ENCODE measurements around the gene SMYD3. TPM values are rescaled to one million over a fixed set of nuclear protein-coding genes. Genes with fewer than 3 reads are reported as not detected.

Gene SMYD3
- total and polyA plus RNA-seq, 8 donors: 20.4 to 35.1 (median 24.3) TPM

- Histone ChIP-seq H3K27ac (no peak overlapping the region), H3K9me3 (no peaks in the 10 kb centered on the region), H3K4me3 (no peak overlapping the region), H3K36me3 (no peaks in the 10 kb centered on the region), H3K27me3 (no peaks in the 10 kb centered on the region), H3K4me1 (peaks cover 0 to 3% of the 10 kb centered on the region in 2 donors)
- intact Hi-C loops (cut with DNase I): no loop called here
- ATAC-seq (peak; percentile 88), DNase-seq (no peak)
- TF ChIP-seq CTCF (IDR thresholded peaks at IDR 0.05): no peak
These were observed 625.2 kb downstream of the SMYD3 start for GRCh38 chr1:245881767-245882391.

GRCh38 chr1:245880754-245881403, 626.2 kb downstream of the SMYD3 start:
- no peaks in the 10 kb centered on the region for H3K36me3 ChIP-seq
- intact Hi-C loops (cut with DNase I): no loop called here
- DNase-seq (no peak), ATAC-seq (peak; percentile 32)
- H3K27me3 ChIP-seq: no peaks in the 10 kb centered on the region
- no peak overlapping the region for H3K4me3 ChIP-seq
- H3K27ac ChIP-seq: no peak overlapping the region
- peaks cover 3 to 8% of the 10 kb centered on the region in 2 donors for H3K4me1 ChIP-seq
- no peak for TF ChIP-seq CTCF (IDR thresholded peaks at IDR 0.05)
- no peaks in the 10 kb centered on the region for H3K9me3 ChIP-seq

GRCh38 chr1:245879091-245879490, 628.0 kb downstream of the SMYD3 start:
- DNase-seq: no peak
- ATAC-seq: no peak
- intact Hi-C loops (cut with DNase I): no loop called here
- no peak for TF ChIP-seq CTCF (IDR thresholded peaks at IDR 0.05)
- H3K36me3 ChIP-seq: no peaks in the 10 kb centered on the region
- peaks cover 3 to 25% of the 10 kb centered on the region in 2 donors for H3K4me1 ChIP-seq
- no peaks in the 10 kb centered on the region for H3K27me3 ChIP-seq
- H3K9me3 ChIP-seq: no peaks in the 10 kb centered on the region
- no peak overlapping the region for H3K4me3 ChIP-seq
- H3K27ac ChIP-seq: peak overlapping the region in 1 of 2 donors; percentile 26

GRCh38 chr1:245878585-245878984, 628.5 kb downstream of the SMYD3 start:
- H3K4me1 ChIP-seq: peaks cover 3 to 27% of the 10 kb centered on the region in 2 donors
- DNase-seq (no peak), ATAC-seq (no peak)
- no peak for TF ChIP-seq CTCF (IDR thresholded peaks at IDR 0.05)
- H3K27ac ChIP-seq: peak overlapping the region; percentile 20 to 34
- H3K27me3 ChIP-seq: no peaks in the 10 kb centered on the region
- H3K36me3 ChIP-seq: no peaks in the 10 kb centered on the region
- no peak overlapping the region for H3K4me3 ChIP-seq
- H3K9me3 ChIP-seq: no peaks in the 10 kb centered on the region
- intact Hi-C loops (cut with DNase I): no loop called here

GRCh38 chr1:245877976-245878375, 629.1 kb downstream of the SMYD3 start:
- no peak for DNase-seq
- Histone ChIP-seq H3K9me3 (no peaks in the 10 kb centered on the region), H3K4me1 (peaks cover 3 to 27% of the 10 kb centered on the region in 2 donors), H3K27me3 (no peaks in the 10 kb centered on the region), H3K4me3 (no peak overlapping the region), H3K36me3 (no peaks in the 10 kb centered on the region), H3K27ac (peak overlapping the region; percentile 20 to 34)
- ATAC-seq: no peak
- no peak for TF ChIP-seq CTCF (IDR thresholded peaks at IDR 0.05)
- intact Hi-C loops (cut with DNase I): no loop called here
